ENCODE data around the gene FERMT3.

- TF ChIP-seq CTCF (IDR thresholded peaks at IDR 0.05; ENCODE audit: control extremely low read depth in 1 of 3, insufficient read depth in 1 of 3, low read depth in 1 of 3, low read length in 3 of 3) = no peak
- no peak for TF ChIP-seq RAD21 (IDR thresholded peaks at IDR 0.05 in 1 of 2, conservative IDR thresholded peaks at IDR 0.05 in 1 of 2; ENCODE audit: low read depth in 2 of 2, low read length in 2 of 2)
- TF ChIP-seq NRF1 (IDR thresholded peaks at IDR 0.05; ENCODE audit: low read depth, low read length) = no peak
- no peak for TF ChIP-seq GABPA (IDR thresholded peaks at IDR 0.05; ENCODE audit: borderline replicate concordance, insufficient read depth, low read length)
- no peak for TF ChIP-seq NANOG (IDR thresholded peaks at IDR 0.05; ENCODE audit: insufficient read depth, low read depth, low read length, poor library complexity, severe bottlenecking)
- no peak for TF ChIP-seq YY1 (IDR thresholded peaks at IDR 0.05; ENCODE audit: low read depth, low read length)
- no peak for TF ChIP-seq CBX8 (IDR thresholded peaks at IDR 0.05; ENCODE audit: borderline replicate concordance, low read depth, low read length)
- no peak for TF ChIP-seq SP1 (IDR thresholded peaks at IDR 0.05; ENCODE audit: low read depth, low read length)
- TF ChIP-seq KDM5A (IDR thresholded peaks at IDR 0.05; ENCODE audit: low read length) = no peak
- TF ChIP-seq JUND (IDR thresholded peaks at IDR 0.05; ENCODE audit: low read length) = no peak
- TF ChIP-seq POLR2AphosphoS5 (IDR thresholded peaks at IDR 0.05; ENCODE audit: low read depth, low read length) = no peak
- no peak for TF ChIP-seq EZH2 (IDR thresholded peaks at IDR 0.05; ENCODE audit: low read depth, low read length, severe bottlenecking)
- no peak for TF ChIP-seq GTF2F1 (IDR thresholded peaks at IDR 0.05; ENCODE audit: borderline replicate concordance, low read depth, low read length)
- no peak for TF ChIP-seq SIN3A (conservative IDR thresholded peaks at IDR 0.05 in 1 of 2, IDR thresholded peaks at IDR 0.05 in 1 of 2; ENCODE audit: low read depth in 1 of 2, low read length in 2 of 2)
Observed at GRCh38 chr11:64258946-64259532, 52.5 kb downstream of the FERMT3 start.

Measured in H1 (cell line).